ENCODE data around the gene APBB3.

DNA sequence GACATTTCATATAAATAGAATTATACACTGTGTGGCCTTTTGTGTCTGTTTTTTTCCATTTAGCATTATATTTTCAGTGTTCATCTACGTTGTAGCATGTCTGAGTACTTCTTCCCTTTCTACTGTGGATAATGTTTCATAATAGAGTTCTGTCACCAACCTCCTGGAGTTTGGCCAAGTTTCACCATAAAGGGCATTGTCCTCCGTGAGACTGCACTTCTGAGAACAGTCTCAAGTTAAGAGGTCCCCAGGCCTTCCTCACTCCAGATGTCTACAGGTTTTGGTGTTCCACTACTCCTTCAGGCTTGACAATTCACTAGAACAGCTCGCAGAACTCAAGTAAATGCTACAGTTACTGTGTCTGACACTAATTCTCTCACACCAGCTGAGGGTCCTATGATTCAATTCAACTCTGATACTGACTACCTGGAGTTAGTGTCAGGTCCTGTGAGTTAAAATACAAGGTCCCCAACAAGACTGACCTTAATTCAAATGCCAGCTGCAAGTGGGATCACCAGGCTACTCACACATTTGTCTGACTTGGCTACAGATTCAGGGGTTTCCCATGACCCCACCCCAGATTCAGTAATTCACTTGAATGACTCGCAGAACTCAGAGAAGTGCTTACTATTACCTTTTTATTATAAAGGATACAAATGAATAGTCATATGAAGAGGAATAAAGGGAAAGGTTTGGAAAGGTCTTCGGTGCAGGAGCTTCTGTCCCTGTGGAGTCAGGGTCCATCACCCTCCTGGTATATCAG is 31.3 kb upstream of the APBB3 start:
- TF ChIP-seq POLR2AphosphoS5 (IDR thresholded peaks at IDR 0.05): peak in 1 of 2 donors; percentile 42
- TF ChIP-seq, protein P1, sequence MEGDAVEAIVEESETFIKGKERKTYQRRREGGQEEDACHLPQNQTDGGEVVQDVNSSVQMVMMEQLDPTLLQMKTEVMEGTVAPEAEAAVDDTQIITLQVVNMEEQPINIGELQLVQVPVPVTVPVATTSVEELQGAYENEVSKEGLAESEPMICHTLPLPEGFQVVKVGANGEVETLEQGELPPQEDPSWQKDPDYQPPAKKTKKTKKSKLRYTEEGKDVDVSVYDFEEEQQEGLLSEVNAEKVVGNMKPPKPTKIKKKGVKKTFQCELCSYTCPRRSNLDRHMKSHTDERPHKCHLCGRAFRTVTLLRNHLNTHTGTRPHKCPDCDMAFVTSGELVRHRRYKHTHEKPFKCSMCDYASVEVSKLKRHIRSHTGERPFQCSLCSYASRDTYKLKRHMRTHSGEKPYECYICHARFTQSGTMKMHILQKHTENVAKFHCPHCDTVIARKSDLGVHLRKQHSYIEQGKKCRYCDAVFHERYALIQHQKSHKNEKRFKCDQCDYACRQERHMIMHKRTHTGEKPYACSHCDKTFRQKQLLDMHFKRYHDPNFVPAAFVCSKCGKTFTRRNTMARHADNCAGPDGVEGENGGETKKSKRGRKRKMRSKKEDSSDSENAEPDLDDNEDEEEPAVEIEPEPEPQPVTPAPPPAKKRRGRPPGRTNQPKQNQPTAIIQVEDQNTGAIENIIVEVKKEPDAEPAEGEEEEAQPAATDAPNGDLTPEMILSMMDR (IDR thresholded peaks at IDR 0.05): no peak
